GM06990 (cell line): Measurements from ENCODE around the gene MTOR.

ENCODE experiments used
- DNase-seq: peaks from one replicate; pipeline ENCODE4 v3.0.0-alpha.2; 2011; ENCODE audit not compliant: insufficient read length; ENCODE audit errors: extremely low read depth
- H3K27me3 ChIP-seq: replicated peaks from 2 replicates; pipeline ENCODE4 v1.6.0; 2011; ENCODE audit warnings: low read length; ENCODE audit not compliant: control insufficient read depth, insufficient read depth
- H3K36me3 ChIP-seq: 2 replicates; pipeline ENCODE4 v1.5.1; 2011; ENCODE audit warnings: low read length; ENCODE audit not compliant: control insufficient read depth, insufficient read depth
- H3K4me3 ChIP-seq: replicated peaks from 2 replicates; pipeline ENCODE4 v1.5.1; 2011; ENCODE audit warnings: low read depth, mild to moderate bottlenecking, control low read depth, low read length
- TF ChIP-seq, protein P1 (sequence below): IDR thresholded peaks from 2 replicates; pipeline ENCODE4 v1.5.1; 2011; ENCODE audit warnings: low read length, control low read depth, mild to moderate bottlenecking, inconsistent platforms; ENCODE audit not compliant: insufficient read depth, poor library complexity, severe bottlenecking

MTOR gene

DNA sequence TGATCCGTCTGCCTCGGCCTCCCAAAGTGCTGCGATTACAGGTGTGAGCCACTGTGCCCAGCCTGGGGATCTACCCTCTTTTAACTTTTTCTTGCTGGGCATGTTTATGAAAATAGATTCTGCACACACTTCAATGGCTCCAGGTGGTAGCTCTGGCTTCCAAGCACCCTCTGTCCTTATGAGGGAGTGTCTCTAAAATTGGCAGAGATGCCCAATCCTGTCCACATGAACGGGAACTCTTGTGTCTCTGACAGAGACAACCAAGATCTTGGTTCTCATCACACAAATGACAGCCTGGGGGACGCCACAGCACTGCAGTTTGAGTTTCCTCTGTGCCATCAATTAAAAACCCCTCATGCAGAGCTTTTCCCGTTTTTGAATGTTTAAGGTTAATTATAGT, 116.6 kb downstream of the MTOR start:
- no peak for DNase-seq
- TF ChIP-seq, protein P1, sequence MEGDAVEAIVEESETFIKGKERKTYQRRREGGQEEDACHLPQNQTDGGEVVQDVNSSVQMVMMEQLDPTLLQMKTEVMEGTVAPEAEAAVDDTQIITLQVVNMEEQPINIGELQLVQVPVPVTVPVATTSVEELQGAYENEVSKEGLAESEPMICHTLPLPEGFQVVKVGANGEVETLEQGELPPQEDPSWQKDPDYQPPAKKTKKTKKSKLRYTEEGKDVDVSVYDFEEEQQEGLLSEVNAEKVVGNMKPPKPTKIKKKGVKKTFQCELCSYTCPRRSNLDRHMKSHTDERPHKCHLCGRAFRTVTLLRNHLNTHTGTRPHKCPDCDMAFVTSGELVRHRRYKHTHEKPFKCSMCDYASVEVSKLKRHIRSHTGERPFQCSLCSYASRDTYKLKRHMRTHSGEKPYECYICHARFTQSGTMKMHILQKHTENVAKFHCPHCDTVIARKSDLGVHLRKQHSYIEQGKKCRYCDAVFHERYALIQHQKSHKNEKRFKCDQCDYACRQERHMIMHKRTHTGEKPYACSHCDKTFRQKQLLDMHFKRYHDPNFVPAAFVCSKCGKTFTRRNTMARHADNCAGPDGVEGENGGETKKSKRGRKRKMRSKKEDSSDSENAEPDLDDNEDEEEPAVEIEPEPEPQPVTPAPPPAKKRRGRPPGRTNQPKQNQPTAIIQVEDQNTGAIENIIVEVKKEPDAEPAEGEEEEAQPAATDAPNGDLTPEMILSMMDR = no peak
- H3K27me3 ChIP-seq = no peaks in the 10 kb centered on the region
- H3K36me3 ChIP-seq = peaks cover 27% of the 10 kb centered on the region
- H3K4me3 ChIP-seq = no peak overlapping the region

GRCh38 chr1:11144570-11145256, 117.6 kb downstream of the MTOR start:
- no peak for DNase-seq
- H3K27me3 ChIP-seq = no peaks in the 10 kb centered on the region
- H3K36me3 ChIP-seq = peaks cover 28% of the 10 kb centered on the region
- TF ChIP-seq, protein P1 = no peak
- no peak overlapping the region for H3K4me3 ChIP-seq

DNA sequence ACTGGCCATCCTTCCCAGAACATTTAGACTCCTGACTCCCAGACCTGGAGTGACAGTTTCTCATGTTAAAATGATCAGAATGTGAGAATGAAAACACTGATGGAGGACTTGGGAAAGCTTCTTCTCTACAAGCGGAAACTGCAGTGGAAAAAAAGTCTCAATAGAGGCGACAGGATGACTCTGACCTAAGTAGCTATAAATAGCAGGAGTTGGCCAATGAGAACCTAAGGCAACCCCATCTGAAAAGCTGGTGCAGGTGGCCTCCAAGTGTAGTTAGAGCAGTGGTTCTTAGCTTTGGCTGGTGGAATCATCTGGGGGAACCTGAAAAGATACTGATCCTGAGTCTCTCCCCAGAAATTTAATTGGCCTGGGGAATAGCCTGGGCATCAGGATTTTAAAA, 118.4 kb downstream of the MTOR start:
- TF ChIP-seq, protein P1 = no peak
- H3K27me3 ChIP-seq = no peaks in the 10 kb centered on the region
- no peak for DNase-seq
- no peak overlapping the region for H3K4me3 ChIP-seq
- peaks cover 30% of the 10 kb centered on the region for H3K36me3 ChIP-seq

DNA sequence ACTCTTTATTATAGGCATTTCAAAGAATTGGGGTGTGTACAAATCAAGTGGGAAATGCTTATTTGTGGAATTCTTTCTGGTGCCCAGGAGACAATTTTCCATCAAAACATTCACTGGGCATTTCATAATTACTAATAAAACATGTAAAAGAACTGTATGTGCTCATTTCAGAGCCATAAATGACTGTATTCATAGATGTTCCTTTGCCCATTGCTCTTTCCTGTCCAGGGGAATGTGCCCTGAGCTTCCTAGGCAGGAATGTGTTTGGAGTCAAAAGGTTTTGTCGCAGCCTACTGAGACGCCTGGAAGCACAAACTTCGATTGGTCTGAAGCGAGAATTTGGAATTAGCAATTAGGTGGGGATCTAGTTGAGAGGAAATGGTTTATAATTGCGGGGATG, 119.0 kb downstream of the MTOR start:
- DNase-seq = no peak
- H3K36me3 ChIP-seq = peaks cover 29% of the 10 kb centered on the region
- H3K27me3 ChIP-seq = no peaks in the 10 kb centered on the region
- TF ChIP-seq, protein P1 = no peak
- no peak overlapping the region for H3K4me3 ChIP-seq

DNA sequence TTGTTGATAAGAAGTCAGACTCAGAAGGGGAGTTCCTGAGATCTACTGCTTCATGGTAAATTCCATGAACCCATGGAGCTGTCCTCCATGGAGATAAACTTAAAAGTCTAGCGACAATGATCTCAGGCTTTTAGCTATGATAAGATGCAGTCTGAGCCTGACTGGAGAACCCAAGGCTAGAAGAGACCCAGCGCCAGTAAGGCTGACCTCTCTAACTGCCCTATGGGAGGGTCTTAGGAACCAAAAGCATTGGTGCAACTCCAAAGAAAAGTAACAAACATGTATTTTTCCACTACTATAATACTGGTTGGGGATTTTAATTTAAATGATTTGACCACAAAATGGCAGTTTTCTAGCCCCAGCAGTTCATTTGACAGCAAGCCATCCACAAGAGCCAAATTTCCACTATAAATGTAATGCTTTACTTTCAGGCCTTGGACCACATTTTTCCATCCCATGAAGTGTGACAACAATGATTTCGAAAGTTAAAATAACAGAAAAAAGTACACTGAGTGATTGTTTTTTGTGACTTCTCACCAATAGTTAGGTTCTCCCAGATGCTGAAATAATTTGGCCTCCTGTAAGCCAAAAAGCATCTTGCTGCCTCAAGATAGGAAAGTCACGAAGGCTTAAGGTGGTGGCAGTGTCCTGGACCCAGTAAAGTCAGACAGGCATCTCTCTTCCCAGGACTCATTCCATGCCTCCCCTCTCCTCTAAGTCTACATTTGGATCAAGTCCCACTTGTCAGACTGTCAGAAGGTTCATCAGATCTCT, 119.5 kb downstream of the MTOR start:
- no peak for DNase-seq
- Histone ChIP-seq H3K36me3 (peaks cover 29% of the 10 kb centered on the region), H3K4me3 (no peak overlapping the region), H3K27me3 (no peaks in the 10 kb centered on the region)
- TF ChIP-seq, protein P1 = no peak
